Esophagus squamous epithelium (tissue), 5 donors: ENCODE data around the gene KCNG2. TPM values are rescaled to one million over a fixed set of nuclear protein-coding genes. Genes with fewer than 3 reads are reported as not detected.

Experiments
- DNase-seq: peaks from one replicate; lab custom pipeline; 2025; lab: John Stamatoyannopoulos, UW
- H3K27ac ChIP-seq, 4 donors: fragments of 200-600 bp; sonication (generic); one replicate each; pipeline ENCODE4 v1.5.1; 2016 to 2019; ENCODE audit warnings: mild to moderate bottlenecking in 1 of 4
- H3K27me3 ChIP-seq, 4 donors: fragments of 200-600 bp; sonication (generic); 1 replicate in 3 of 4; 2 replicates in 1 of 4; pipeline versions ENCODE4 v1.5.1 to v1.6.0; 2017 to 2021; ENCODE audit warnings: antibody characterized with exemption in 1 of 4
- H3K36me3 ChIP-seq, 3 donors: fragments of 200-600 bp; sonication (generic); one replicate each; pipeline ENCODE4 v1.5.1; 2016 to 2019
- H3K4me1 ChIP-seq, 3 donors: fragments of 200-600 bp; sonication (generic); one replicate each; pipeline ENCODE4 v1.5.1; 2017 to 2019
- H3K4me3 ChIP-seq, 4 donors: fragments of 200-600 bp; sonication (generic); 1 replicate in 3 of 4; 2 replicates in 1 of 4; pipeline ENCODE4 v1.5.1; 2016 to 2019; ENCODE audit warnings: mild to moderate bottlenecking in 2 of 4, moderate library complexity in 1 of 4
- H3K9me3 ChIP-seq, 3 donors: fragments of 200-600 bp; sonication (generic); one replicate each; pipeline ENCODE4 v1.5.1; 2016 to 2019
- POLR2A ChIP-seq, 4 donors: fragments of 450-650 bp; IDR thresholded peaks; one replicate each; pipeline ENCODE4 v1.6.1; 2017; ENCODE audit warnings: antibody characterized with exemption in 4 of 4, mild to moderate bottlenecking in 4 of 4, moderate library complexity in 3 of 4
- WGBS, 2 donors: methylation state at CpG; one replicate each; pipeline ENCODE4 v1.1.5; 2018; 5-methylcytosine and 5-hydroxymethylcytosine counted together
- intact Hi-C: fragments of 100-400 bp; cut with DNase I; formaldehyde crosslinking; loops from one replicate; pipeline ENCODE4 v1.15.0; 2022
- total RNA-seq, 4 donors: library from RNA; depleted of rRNA; stranded (reverse); fragments of >200 nt; gene quantifications; one replicate each; pipeline ENCODE4 v1.1.0, GENCODE V29; 2016
- TF ChIP-seq, protein P1 (sequence below), 6 experiments: fragments of 450-650 bp in 4 of 6; fragments of 200-600 bp in 2 of 6; sonication (generic) in 2 of 6; IDR thresholded peaks; one replicate each; pipeline ENCODE4 v1.5.1; 2016 to 2019; ENCODE audit warnings: antibody characterized with exemption in 6 of 6, mild to moderate bottlenecking in 4 of 6, moderate library complexity in 4 of 6
- donor health status: DM: yes; HTN: yes; CAD: no.

Gene KCNG2
- total RNA-seq, 4 donors from 2014 or later, result 0.19 TPM; not detected in 3

DNA sequence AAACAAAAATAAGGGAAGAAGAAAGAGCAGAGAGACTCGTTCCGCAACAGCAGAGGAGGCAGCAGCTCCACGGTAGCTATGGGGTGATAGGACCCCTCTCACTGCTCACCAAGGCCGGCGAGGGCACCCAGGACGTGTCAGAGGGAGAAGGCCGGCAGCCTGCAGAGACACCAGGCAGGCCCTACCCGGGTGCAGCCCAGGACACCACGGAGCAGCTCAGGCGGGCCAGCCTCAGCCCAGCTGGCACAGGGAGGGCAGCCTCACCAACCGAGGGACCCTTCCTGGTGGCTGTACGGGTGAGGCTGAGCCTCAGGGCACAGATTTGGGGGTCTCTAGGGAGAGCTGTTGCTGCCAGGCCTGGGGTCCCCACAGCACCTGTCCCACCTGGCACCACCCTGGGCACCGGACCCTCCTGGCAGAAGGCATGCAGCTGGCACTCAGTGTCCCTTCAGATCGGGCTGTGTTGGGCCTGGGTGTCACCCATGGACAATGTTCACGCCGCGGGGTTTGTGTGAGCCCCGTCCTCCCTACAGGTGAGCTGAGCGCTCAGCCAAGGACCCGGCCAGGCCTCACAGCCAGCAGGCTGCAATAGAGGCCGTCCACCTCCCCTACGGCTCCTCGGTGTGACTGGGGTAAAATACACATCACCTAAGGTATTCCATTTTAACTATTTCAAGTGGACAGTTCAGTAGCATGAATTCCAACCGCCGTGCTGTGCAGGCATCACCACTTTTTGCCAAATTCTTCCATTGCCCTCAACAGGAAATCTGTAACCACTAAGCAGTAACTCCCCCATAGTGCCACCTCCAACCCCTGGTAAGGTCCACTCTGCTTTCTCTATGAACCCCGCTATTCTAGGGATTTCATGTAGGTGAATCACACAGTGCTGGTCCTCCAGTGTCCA, 21.6 kb downstream of the KCNG2 start:
- TF ChIP-seq POLR2A (IDR thresholded peaks at IDR 0.05), result no peak
- TF ChIP-seq, protein P1, sequence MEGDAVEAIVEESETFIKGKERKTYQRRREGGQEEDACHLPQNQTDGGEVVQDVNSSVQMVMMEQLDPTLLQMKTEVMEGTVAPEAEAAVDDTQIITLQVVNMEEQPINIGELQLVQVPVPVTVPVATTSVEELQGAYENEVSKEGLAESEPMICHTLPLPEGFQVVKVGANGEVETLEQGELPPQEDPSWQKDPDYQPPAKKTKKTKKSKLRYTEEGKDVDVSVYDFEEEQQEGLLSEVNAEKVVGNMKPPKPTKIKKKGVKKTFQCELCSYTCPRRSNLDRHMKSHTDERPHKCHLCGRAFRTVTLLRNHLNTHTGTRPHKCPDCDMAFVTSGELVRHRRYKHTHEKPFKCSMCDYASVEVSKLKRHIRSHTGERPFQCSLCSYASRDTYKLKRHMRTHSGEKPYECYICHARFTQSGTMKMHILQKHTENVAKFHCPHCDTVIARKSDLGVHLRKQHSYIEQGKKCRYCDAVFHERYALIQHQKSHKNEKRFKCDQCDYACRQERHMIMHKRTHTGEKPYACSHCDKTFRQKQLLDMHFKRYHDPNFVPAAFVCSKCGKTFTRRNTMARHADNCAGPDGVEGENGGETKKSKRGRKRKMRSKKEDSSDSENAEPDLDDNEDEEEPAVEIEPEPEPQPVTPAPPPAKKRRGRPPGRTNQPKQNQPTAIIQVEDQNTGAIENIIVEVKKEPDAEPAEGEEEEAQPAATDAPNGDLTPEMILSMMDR (IDR thresholded peaks at IDR 0.05), result no peak
- no peaks in the 10 kb centered on the region for H3K36me3 ChIP-seq
- peaks cover 0 to 56% (median 0%) of the 10 kb centered on the region in 4 donors for H3K27me3 ChIP-seq
- DNase-seq, result no peak
- H3K4me1 ChIP-seq, result no peaks in the 10 kb centered on the region
- H3K27ac ChIP-seq, result no peak overlapping the region
- 78 to 82% methylated on average over 17 to 22 of the region's 26 CpGs for WGBS, 2 donors
- H3K9me3 ChIP-seq, result no peaks in the 10 kb centered on the region
- intact Hi-C loops, result no loop called here
- no peak overlapping the region for H3K4me3 ChIP-seq

- Histone ChIP-seq H3K4me3 (no peak overlapping the region), H3K36me3 (no peaks in the 10 kb centered on the region), H3K27ac (no peak overlapping the region), H3K27me3 (peaks cover 0 to 51% (median 0%) of the 10 kb centered on the region in 4 donors), H3K9me3 (no peaks in the 10 kb centered on the region), H3K4me1 (no peaks in the 10 kb centered on the region)
- TF ChIP-seq, protein P1 (IDR thresholded peaks at IDR 0.05), result no peak
- no peak for TF ChIP-seq POLR2A (IDR thresholded peaks at IDR 0.05)
- 54 to 75% methylated on average over 13 to 14 of the region's 14 CpGs for WGBS, 2 donors
- DNase-seq, result no peak
- intact Hi-C loops, result no loop called here
These were observed 22.2 kb downstream of the KCNG2 start for GRCh38 chr18:79819968-79820351.

GRCh38 chr18:79823120-79823519, 25.4 kb downstream of the KCNG2 start:
- Histone ChIP-seq H3K36me3 (no peaks in the 10 kb centered on the region), H3K9me3 (no peaks in the 10 kb centered on the region), H3K4me3 (no peak overlapping the region), H3K4me1 (no peaks in the 10 kb centered on the region), H3K27me3 (peaks cover 0 to 19% (median 0%) of the 10 kb centered on the region in 4 donors), H3K27ac (no peak overlapping the region)
- DNase-seq, result no peak
- no peak for TF ChIP-seq POLR2A (IDR thresholded peaks at IDR 0.05)
- TF ChIP-seq, protein P1 (IDR thresholded peaks at IDR 0.05), result no peak
- WGBS, 2 donors, result 72 to 73% methylated on average over 12 of the region's 12 CpGs
- intact Hi-C loops, result no loop called here

DNA sequence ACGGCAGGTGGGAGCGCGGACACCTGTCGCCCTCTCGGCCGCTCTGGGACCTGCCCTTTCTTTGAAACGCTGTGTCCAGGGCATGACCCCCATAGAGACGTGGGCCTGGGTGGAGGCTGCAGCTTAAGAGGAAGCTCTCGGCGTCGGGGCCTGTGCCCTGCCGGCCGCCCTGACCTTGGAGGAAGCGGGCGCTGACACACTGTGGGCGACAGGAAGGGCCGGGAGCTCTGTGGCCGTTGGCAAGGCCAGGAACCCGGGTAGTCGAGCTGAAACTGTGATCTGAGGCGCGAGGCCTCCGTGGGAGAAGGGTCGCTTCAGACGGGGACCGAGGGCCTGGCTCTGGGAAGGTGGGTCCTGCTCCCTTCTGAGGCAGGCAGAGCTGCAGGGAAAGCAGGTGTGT, 28.2 kb downstream of the KCNG2 start:
- Histone ChIP-seq H3K4me3 (no peak overlapping the region), H3K36me3 (no peaks in the 10 kb centered on the region), H3K27ac (no peak overlapping the region), H3K4me1 (no peaks in the 10 kb centered on the region), H3K27me3 (no peaks in the 10 kb centered on the region), H3K9me3 (no peaks in the 10 kb centered on the region)
- intact Hi-C loops, result no loop called here
- no peak for TF ChIP-seq POLR2A (IDR thresholded peaks at IDR 0.05)
- TF ChIP-seq, protein P1 (IDR thresholded peaks at IDR 0.05), result no peak
- DNase-seq, result no peak
- 97% methylated on average over 6 to 8 of the region's 26 CpGs for WGBS, 2 donors

DNA sequence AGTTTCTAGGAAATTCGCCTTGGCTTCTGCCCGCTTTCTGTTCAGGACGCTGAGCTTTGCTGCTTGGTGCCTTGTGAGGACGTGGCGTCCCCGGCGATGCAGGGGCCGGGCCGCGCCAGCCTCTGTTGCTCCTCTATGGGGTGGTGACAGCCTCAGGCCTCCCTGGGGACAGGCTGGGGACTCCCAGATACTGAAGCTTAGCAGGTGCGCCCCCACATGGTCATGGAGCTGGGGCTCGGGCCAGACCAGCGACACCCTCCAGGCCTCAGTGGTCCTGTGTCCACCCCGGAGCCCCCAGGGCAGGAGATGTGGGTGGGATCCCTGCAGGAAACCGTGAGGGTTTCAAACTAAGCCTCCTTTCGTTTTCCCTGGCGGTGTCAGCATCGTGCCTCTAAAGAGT, 29.2 kb downstream of the KCNG2 start:
- intact Hi-C loops, result no loop called here
- DNase-seq, result no peak
- Histone ChIP-seq H3K27me3 (peaks cover 0 to 4% (median 0%) of the 10 kb centered on the region in 4 donors), H3K4me1 (no peaks in the 10 kb centered on the region), H3K36me3 (no peaks in the 10 kb centered on the region), H3K27ac (no peak overlapping the region), H3K4me3 (no peak overlapping the region), H3K9me3 (no peaks in the 10 kb centered on the region)
- WGBS, 2 donors, result 74 to 95% methylated on average over 10 to 12 of the region's 18 CpGs
- TF ChIP-seq POLR2A (IDR thresholded peaks at IDR 0.05), result no peak
- TF ChIP-seq, protein P1 (IDR thresholded peaks at IDR 0.05), result no peak
